GM12801 (cell line): ENCODE data around the gene RAB6D.
"Not testable (repeated sequence)": the region's sequence is repeated elsewhere in the genome, so short reads cannot be mapped to it uniquely, and the experiment has no call there.

Experiments used
- TF ChIP-seq, protein P1 (sequence below): IDR thresholded peaks from one replicate; pipeline ENCODE4 v1.5.1; 2011; ENCODE audit warnings: control low read depth; ENCODE audit not compliant: insufficient read length; ENCODE audit errors: extremely low read depth

Gene RAB6D

DNA sequence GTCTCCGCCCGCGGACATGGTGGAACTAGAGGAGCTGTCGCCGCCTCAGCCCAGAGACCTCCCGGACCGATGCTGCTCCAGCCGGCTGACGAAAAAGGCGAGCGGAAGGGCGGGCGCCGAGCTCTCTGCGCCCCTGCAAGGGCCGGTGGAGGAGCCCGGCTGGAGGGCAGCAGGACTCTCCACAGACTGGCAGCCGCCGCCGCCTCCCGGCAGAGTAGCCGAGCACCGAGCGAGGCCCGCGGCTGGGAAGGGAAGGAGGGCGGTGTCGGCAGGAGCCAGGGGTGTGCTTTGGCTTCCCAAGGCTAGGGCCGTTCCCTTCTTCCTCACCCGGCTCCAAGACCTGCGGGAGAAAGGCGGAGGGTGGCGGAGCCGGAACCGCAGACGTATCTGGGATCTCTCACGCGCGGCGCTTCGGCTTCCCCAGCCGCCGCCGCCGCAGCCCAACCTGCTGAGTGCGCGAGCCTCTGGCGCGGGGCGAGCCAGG, at the start of gene RAB6D:
TSS of gene RAB6D (minus strand) at position 466 of the 484 bp plus-strand sequence. CDS start at position 18, 448 bp downstream.
- TF ChIP-seq, protein P1, sequence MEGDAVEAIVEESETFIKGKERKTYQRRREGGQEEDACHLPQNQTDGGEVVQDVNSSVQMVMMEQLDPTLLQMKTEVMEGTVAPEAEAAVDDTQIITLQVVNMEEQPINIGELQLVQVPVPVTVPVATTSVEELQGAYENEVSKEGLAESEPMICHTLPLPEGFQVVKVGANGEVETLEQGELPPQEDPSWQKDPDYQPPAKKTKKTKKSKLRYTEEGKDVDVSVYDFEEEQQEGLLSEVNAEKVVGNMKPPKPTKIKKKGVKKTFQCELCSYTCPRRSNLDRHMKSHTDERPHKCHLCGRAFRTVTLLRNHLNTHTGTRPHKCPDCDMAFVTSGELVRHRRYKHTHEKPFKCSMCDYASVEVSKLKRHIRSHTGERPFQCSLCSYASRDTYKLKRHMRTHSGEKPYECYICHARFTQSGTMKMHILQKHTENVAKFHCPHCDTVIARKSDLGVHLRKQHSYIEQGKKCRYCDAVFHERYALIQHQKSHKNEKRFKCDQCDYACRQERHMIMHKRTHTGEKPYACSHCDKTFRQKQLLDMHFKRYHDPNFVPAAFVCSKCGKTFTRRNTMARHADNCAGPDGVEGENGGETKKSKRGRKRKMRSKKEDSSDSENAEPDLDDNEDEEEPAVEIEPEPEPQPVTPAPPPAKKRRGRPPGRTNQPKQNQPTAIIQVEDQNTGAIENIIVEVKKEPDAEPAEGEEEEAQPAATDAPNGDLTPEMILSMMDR: not testable (repeated sequence)

DNA sequence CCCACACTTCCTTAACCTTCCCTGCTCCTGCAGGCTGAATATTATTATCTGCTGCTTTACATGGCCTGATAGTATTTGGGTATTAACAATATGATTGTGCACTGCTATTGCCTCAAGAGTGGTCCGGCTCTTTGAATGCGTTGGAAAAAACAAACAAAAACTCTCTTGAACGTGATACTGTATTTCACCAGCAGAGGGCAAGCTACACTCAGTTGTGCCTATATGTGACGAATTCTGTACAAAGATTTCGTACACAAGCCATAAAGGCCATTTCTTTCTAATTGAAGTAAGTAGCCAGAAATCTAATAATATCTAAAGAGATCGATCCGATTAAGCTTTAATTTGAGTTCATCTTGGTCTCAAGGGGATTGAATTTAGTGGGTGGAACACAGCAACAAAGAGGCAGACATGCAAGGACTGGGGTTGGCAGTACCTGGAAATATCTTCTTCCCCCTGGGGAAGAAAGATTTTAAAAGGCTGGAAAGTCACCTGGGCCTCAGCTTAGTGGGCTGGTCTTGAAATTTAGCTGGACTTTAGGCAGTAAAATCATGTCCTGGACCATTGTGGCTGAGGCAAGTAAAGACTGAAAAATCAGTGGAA, 49.3 kb upstream of the RAB6D start:
- TF ChIP-seq, protein P1: peak; percentile 37

DNA sequence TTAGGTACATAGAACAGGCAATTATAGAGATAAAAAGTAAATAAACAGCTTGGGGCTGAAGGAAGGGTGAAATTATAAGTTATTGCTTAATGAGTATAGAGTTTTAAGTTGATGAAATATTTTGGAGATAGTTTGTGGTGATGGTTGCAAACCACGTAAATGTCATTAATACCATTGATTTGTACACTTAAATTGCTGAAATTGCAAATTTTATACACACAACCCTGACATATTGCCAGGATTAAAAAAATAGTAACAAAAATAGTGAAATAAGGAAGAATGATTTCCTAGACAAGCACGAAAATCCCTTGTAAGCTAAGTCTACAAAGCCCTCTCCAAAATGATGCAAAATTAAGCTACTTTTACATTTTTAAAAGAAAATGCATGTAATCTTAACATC, 46.2 kb upstream of the RAB6D start:
- TF ChIP-seq, protein P1: no peak

DNA sequence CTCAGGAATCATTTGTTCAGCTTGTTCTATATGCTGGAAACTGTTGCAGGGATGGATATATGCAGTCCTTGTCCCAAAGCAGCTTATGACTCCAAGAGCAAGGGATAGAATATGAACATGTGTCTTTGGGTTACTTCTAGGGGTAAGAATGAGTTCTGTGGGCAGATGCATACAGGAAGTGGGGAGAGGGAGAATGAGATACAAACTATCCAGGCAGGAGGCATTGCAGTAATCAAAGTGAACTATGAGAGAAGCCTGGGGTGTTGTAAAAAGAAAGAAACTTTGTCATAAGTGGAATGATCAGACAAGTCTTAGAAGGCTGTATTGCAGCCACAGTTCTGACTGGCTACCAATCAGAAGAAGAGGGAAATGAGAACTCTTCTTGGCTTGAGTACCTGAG, 44.8 kb upstream of the RAB6D start:
- TF ChIP-seq, protein P1: no peak

DNA sequence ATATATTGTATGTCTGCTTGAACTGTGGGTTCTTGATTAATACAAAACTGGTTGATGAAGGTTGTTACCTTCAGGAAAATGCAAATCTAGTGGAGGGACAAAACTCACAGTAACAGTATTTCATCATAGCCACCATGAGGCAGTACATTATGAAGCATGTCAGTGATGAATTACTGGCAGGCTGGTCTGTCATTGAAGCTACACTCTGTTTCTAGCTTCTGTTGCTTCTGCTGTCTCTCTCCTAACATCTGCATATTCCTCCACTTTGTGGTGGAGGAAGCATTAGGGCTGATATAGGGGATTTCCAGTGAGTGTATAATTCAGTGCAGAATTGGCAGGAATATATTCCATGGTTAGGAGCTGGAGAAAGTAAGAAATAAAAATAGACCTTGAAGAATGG, 44.2 kb upstream of the RAB6D start:
- TF ChIP-seq, protein P1: no peak

DNA sequence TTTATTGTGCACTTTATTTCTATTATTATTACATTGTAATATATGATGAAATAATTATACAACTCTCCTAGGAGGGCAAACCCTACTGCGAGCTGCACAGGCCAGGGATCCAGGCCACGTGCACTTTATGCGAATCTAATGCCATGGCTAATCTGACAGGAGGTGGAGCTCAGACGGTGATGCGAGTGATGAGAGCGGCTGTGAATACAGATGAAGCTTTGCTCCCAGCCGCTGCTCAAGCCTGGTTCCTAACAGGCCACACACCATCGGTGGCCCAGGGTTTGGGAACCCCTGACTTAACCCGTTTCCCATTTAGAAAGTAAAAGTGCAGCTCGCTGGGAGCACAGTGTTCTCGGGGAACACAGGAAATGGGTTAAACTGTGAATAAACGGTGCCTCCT, 40.8 kb upstream of the RAB6D start:
- TF ChIP-seq, protein P1: no peak

DNA sequence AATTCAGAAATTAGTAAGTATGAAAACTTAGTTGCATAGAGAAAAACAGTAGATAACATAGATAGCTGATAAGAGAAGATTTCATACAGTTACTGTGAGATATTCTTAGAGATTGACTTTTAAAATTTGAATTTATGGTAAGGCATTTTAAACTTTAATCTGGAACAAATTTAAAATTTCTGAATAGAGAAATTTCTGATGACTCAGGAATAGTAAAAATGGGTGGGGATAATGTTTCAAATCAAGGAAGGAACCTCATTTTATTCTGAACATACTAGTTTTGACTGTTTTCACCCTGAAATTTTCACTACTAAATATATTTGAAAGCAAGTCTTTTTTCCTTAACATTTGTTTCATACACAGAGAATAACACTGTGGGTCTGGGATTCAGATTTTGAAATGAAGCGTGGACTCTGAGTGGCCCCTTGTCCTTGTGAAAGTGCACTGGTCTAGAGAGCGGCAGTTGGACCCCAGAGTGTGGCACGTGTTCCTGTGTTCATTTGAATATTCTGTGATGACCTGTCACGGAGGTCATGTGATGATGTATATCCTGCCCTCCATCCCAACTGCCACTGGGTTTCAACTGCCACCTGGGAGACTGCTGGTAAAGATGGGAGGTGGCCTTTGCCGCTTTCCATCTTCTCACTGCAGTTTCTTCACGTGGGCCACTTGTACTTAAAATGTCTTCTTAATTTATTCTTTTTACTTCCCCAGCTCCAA, 38.5 kb upstream of the RAB6D start:
- TF ChIP-seq, protein P1: no peak
